ENCODE data around the gene CCDC170.

DNA sequence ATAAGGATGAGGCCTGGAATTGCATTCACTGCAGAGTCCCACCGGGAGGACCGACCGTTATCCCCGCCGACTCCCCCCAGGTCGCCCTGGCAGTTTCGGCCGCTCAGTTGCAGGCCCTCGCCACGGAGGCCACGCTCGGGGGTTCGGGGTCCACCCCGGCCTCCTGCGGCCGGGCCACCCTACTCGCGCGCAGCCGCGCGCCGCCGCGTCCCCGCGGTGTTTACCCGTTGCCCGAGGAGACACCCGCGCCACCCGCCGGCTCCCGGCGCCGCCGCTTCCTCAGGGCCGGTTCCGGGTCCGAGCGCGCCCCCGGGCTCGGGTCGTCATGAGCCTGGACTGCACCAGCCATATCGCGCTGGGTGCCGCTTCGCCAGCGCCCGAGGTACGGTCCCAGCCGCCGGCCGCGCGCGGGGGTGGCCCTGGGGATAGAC is at the start of gene CCDC170:
- no peak for TF ChIP-seq CBX5 (IDR thresholded peaks at IDR 0.05; ENCODE audit: low read depth, low read length)
- no peak for TF ChIP-seq TEAD4 (IDR thresholded peaks at IDR 0.05; ENCODE audit: low read depth, low read length)
- no peak for TF ChIP-seq NRF1 (IDR thresholded peaks at IDR 0.05; ENCODE audit: low read depth, low read length)
